Neural cell (in vitro differentiated cells): ENCODE results near the gene KBTBD13. TPM values are rescaled to one million over a fixed set of nuclear protein-coding genes. Genes with fewer than 3 reads are reported as not detected.

Source experiments
- H2AFZ ChIP-seq: fragments of 200-600, 300-800 bp; sonication (generic), shearing (Covaris generic); 2 replicates; pipeline ENCODE4 v1.6.0; 2014; ENCODE audit warnings: low read depth, mild to moderate bottlenecking, antibody characterized with exemption, low read length, moderate library complexity
- H3F3A ChIP-seq: fragments of 200-600 bp; shearing (Covaris generic); 2 replicates; pipeline ENCODE4 v1.6.1; 2016; ENCODE audit warnings: mild to moderate bottlenecking, moderate library complexity, mixed read lengths, antibody characterized with exemption, low read length; ENCODE audit not compliant: insufficient read depth, poor library complexity, severe bottlenecking
- H3K27ac ChIP-seq: fragments of 200-600, 300-800 bp; sonication (generic), shearing (Covaris generic); 2 replicates; pipeline ENCODE4 v1.5.1; 2014; ENCODE audit warnings: mild to moderate bottlenecking, low read length, moderate library complexity
- H3K27me3 ChIP-seq: fragments of 300-800, 200-600 bp; sonication (generic), shearing (Covaris generic); 2 replicates; pipeline ENCODE4 v1.6.0; 2014; ENCODE audit warnings: mild to moderate bottlenecking, low read depth, low read length, moderate library complexity; ENCODE audit not compliant: insufficient read depth
- H3K36me3 ChIP-seq: fragments of 300-800, 200-600 bp; sonication (generic), shearing (Covaris generic); 2 replicates; pipeline ENCODE4 v1.5.1; 2014; ENCODE audit warnings: mild to moderate bottlenecking, antibody characterized with exemption, low read length, moderate library complexity; ENCODE audit not compliant: insufficient read depth
- H3K4me2 ChIP-seq: fragments of 300-800, 200-600 bp; sonication (generic), shearing (Covaris generic); 2 replicates; pipeline ENCODE4 v1.6.0; 2014; ENCODE audit warnings: mild to moderate bottlenecking, low read length
- H3K4me3 ChIP-seq: fragments of 300-800, 200-600 bp; sonication (generic), shearing (Covaris generic); 2 replicates; pipeline ENCODE4 v1.5.1; 2014; ENCODE audit warnings: mild to moderate bottlenecking, low read length, moderate library complexity
- H3K79me2 ChIP-seq: fragments of 200-600 bp; shearing (Covaris generic); replicated peaks from 2 replicates; pipeline ENCODE4 v1.6.0; 2014; ENCODE audit warnings: mild to moderate bottlenecking, low read length, moderate library complexity; ENCODE audit not compliant: insufficient read depth
- H3K9ac ChIP-seq: fragments of 300-800, 200-600 bp; sonication (generic), shearing (Covaris generic); 2 replicates; pipeline ENCODE4 v1.6.1; 2016; ENCODE audit warnings: mild to moderate bottlenecking, low read length, mixed read lengths
- H3K9me2 ChIP-seq: fragments of 200-600 bp; shearing (Covaris generic); 2 replicates; pipeline ENCODE4 v1.6.1; 2016; ENCODE audit warnings: mild to moderate bottlenecking, low read length, mixed read lengths; ENCODE audit not compliant: insufficient read depth
- H3K9me3 ChIP-seq: fragments of 200-600, 300-800 bp; sonication (generic), shearing (Covaris generic); 2 replicates; pipeline ENCODE4 v1.6.1; 2016; ENCODE audit warnings: mild to moderate bottlenecking, mixed run types, low read length, moderate library complexity, mixed read lengths
- H4K20me1 ChIP-seq: fragments of 200-600 bp; shearing (Covaris generic); 2 replicates; pipeline ENCODE4 v1.6.1; 2016; ENCODE audit warnings: mild to moderate bottlenecking, mixed run types; ENCODE audit not compliant: insufficient read depth
- CTCF ChIP-seq: fragments of 450-650 bp; IDR thresholded peaks from 2 replicates; pipeline ENCODE4 v1.5.1; 2014; ENCODE audit warnings: antibody characterized with exemption, mild to moderate bottlenecking, moderate library complexity; ENCODE audit not compliant: poor library complexity, severe bottlenecking
- EP300 ChIP-seq: fragments of 450-650 bp; conservative IDR thresholded peaks from 2 replicates; pipeline ENCODE4 v1.6.1; 2014; ENCODE audit warnings: antibody characterized with exemption, mild to moderate bottlenecking, moderate library complexity; ENCODE audit not compliant: poor library complexity, severe bottlenecking
- EZH2 ChIP-seq: fragments of 200-600, 300-800 bp; shearing (Covaris generic), sonication (generic); IDR thresholded peaks from 2 replicates; pipeline ENCODE4 v1.6.1; 2014; ENCODE audit warnings: antibody characterized with exemption, low read length, borderline replicate concordance, mild to moderate bottlenecking; ENCODE audit not compliant: insufficient read depth, poor library complexity, severe bottlenecking
- MXI1 ChIP-seq: fragments of 450-650 bp; conservative IDR thresholded peaks from 2 replicates; pipeline ENCODE4 v1.6.1; 2014; ENCODE audit warnings: antibody characterized with exemption, mild to moderate bottlenecking; ENCODE audit not compliant: poor library complexity, severe bottlenecking
- POLR2AphosphoS5 ChIP-seq: IDR thresholded peaks from 2 replicates; pipeline ENCODE4 v1.6.1; 2012
- RAD21 ChIP-seq: fragments of 450-650 bp; conservative IDR thresholded peaks from 2 replicates; pipeline ENCODE4 v1.6.1; 2014; ENCODE audit warnings: antibody characterized with exemption, mild to moderate bottlenecking, moderate library complexity
- REST ChIP-seq: IDR thresholded peaks from 2 replicates; pipeline ENCODE4 v1.6.1; 2012; ENCODE audit warnings: borderline replicate concordance
- SMC3 ChIP-seq: fragments of 450-650 bp; conservative IDR thresholded peaks from 2 replicates; pipeline ENCODE4 v1.6.1; 2014; ENCODE audit warnings: antibody characterized with exemption, mild to moderate bottlenecking, moderate library complexity; ENCODE audit not compliant: poor library complexity
- TAF1 ChIP-seq: IDR thresholded peaks from 2 replicates; pipeline ENCODE4 v1.6.1; 2012; ENCODE audit warnings: low read depth
- polyA plus RNA-seq: library from polyadenylated mRNA; depleted of rRNA; stranded (reverse); fragments of >200 nt; gene quantifications from 2 replicates; pipeline ENCODE4 v1.2.3, GENCODE V29; 2014

Gene KBTBD13
- polyA plus RNA-seq, 1 donor from 2014 or later = not detected

DNA sequence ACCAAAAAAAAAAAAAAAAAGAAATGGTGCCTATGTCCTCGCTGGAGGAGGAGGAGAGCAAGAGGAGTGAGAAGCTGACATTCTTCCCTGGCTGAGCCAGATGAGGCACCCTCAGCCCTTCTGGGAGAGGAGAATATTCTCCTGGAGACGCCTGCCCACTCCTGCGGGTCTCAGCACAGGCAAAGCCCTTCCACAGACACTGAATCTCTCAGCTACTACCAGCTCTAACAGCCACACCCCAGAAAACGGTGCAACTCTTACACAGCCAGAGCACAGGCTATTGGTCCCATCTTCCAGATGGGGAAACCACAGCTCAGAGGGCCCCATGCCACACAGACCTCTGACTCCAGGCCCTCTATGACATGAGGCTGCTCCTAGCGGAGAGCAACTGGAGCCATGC is 14.5 kb upstream of the KBTBD13 start (continued):
- TF ChIP-seq EP300 = no peak

DNA sequence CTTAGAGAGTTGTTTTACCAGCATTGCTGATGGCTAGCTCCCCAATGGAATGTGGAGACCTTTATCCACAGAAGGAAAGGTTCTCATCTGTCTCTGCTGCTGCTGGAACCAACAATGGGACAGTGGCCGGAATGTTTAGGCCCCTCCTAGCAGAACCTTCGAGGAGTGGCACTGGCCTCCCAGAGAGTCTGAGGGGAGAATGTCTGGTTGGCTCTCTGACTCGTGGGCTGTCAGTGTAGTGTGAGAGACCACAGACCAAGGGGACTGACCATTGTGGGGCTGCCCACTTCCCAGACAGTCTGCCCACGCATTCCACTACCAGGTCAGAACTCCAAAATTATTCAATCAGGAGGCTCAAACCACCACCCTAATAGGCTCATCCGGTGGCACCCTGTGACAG is 13.8 kb upstream of the KBTBD13 start:
- Histone ChIP-seq H3K9me2 (no peaks in the 10 kb centered on the region), H3K27me3 (peaks cover 21% of the 10 kb centered on the region), H2AFZ (no peak overlapping the region), H3K4me2 (no peak overlapping the region), H3K79me2 (no peaks in the 10 kb centered on the region), H3K4me3 (no peak overlapping the region), H3K36me3 (no peaks in the 10 kb centered on the region), H3K9ac (no peak overlapping the region), H3K9me3 (no peaks in the 10 kb centered on the region), H4K20me1 (no peaks in the 10 kb centered on the region), H3K27ac (no peak overlapping the region), H3F3A (no peaks in the 10 kb centered on the region)
- no peak for TF ChIP-seq REST
- no peak for TF ChIP-seq MXI1
- no peak for TF ChIP-seq EP300
- no peak for TF ChIP-seq RAD21
- TF ChIP-seq EZH2 = no peak
- no peak for TF ChIP-seq SMC3
- no peak for TF ChIP-seq CTCF
- TF ChIP-seq POLR2AphosphoS5 = no peak
- TF ChIP-seq TAF1 = no peak

GRCh38 chr15:65066001-65066634 is 10.4 kb upstream of the KBTBD13 start:
- no peaks in the 10 kb centered on the region for H3F3A ChIP-seq
- H3K4me2 ChIP-seq = no peak overlapping the region
- no peaks in the 10 kb centered on the region for H3K79me2 ChIP-seq
- no peaks in the 10 kb centered on the region for H3K9me3 ChIP-seq
- TF ChIP-seq CTCF (no peak), EZH2 (no peak), RAD21 (no peak), SMC3 (no peak), MXI1 (no peak), POLR2AphosphoS5 (no peak), EP300 (no peak), REST (no peak), TAF1 (no peak)
- no peak overlapping the region for H3K9ac ChIP-seq
- H3K27ac ChIP-seq = no peak overlapping the region
- no peaks in the 10 kb centered on the region for H3K9me2 ChIP-seq
- H3K36me3 ChIP-seq = no peaks in the 10 kb centered on the region
- H3K4me3 ChIP-seq = no peak overlapping the region
- peaks cover 30% of the 10 kb centered on the region for H3K27me3 ChIP-seq
- no peaks in the 10 kb centered on the region for H4K20me1 ChIP-seq
- H2AFZ ChIP-seq = no peak overlapping the region
